Measurements from ENCODE around the gene BPIFB1. TPM values are rescaled to one million over a fixed set of nuclear protein-coding genes. Genes with fewer than 3 reads are reported as not detected.

BPIFB1 gene
- total RNA-seq, 1 donor from 2014 or later, result not detected

- DNase-seq (ENCODE audit: low spot score in 2 of 2), result no peak
These were observed 68.7 kb downstream of the BPIFB1 start for GRCh38 chr20:33351696-33352095.

GRCh38 chr20:33352258-33353012 lies 69.4 kb downstream of the BPIFB1 start:
- DNase-seq (ENCODE audit: low spot score in 2 of 2), result no peak

More at GRCh38 chr20:33351696-33352095, 68.7 kb downstream of the BPIFB1 start:
- FAIRE-seq, result no peak

GRCh38 chr20:33353013-33353402 lies 70.0 kb downstream of the BPIFB1 start:
- FAIRE-seq, result no peak
- no peak for DNase-seq (ENCODE audit: low spot score in 2 of 2)

More at GRCh38 chr20:33352258-33353012, 69.4 kb downstream of the BPIFB1 start:
- no peak for FAIRE-seq

Other genes starting within 250 kb of the BPIFB1 start
- not detected for gene BPIFB3, start 229.3 kb upstream of the BPIFB1 start, total RNA-seq
- gene BPIFB4, start 203.6 kb upstream of the BPIFB1 start, total RNA-seq, result not detected
- not detected for gene BPIFA2, start 115.1 kb upstream of the BPIFB1 start, total RNA-seq
- not detected for gene BPIFA3, start 65.9 kb upstream of the BPIFB1 start, total RNA-seq
- gene BPIFA1, start 47.2 kb upstream of the BPIFB1 start, total RNA-seq, result not detected
- gene CDK5RAP1, start 118.3 kb downstream of the BPIFB1 start, total RNA-seq, result 22.8 TPM
- gene SNTA1, start 160.5 kb downstream of the BPIFB1 start, total RNA-seq, result 13.5 TPM
- gene CBFA2T2, start 206.9 kb downstream of the BPIFB1 start, total RNA-seq, result 24.9 TPM

Data from frontal cortex (tissue), 4 donors.